NK-92 treated with Interleukin-12 subunit alpha and Interleukin-12 subunit beta, amount 100 ng/mL, for 24 hours (cell line): ENCODE measurements around the gene STON2.
"Not testable (repeated sequence)": the region's sequence is repeated elsewhere in the genome, so short reads cannot be mapped to it uniquely, and the experiment has no call there.

ENCODE experiments used
- DNase-seq: peaks from one replicate; lab custom pipeline; 2025; lab: John Stamatoyannopoulos, UW

Gene STON2

DNA sequence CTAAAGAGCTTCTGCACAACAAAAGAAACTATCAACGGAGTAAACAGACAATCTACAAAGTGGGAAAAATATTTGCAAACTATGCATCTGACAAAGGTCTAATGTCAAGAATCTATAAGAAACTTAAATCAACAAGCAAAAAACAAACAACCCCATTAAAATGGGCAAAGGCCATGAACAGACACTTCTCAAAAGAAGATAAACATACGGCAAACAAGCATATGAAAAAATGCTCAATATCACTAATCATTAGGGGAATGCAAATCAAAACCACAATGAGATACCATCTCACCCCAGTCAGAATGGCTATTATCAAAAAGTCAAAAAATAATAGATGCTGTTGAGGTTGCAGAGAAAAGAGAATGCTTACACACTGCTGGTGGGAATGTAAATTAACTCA is 20.1 kb downstream of the STON2 start:
- not testable (repeated sequence) for DNase-seq

DNA sequence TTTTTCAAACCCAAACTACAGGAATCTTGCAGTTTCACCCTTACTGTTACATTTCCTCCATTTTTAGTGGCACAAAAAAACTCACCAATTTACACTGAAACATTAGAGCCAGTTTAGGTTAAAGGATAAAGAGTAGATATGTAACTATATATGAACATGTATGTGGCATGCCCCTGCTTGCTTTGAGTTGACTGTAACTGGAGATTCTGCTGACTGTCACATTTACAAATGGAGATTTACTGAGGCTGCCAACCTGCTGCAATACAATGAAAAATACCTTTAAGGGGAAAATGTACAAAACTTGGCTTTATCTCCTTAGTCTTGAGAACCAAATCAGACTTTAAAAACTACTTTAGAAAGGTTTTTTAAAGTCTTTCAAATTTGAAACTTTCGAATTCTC is 28.3 kb downstream of the STON2 start:
- DNase-seq, result no peak

DNA sequence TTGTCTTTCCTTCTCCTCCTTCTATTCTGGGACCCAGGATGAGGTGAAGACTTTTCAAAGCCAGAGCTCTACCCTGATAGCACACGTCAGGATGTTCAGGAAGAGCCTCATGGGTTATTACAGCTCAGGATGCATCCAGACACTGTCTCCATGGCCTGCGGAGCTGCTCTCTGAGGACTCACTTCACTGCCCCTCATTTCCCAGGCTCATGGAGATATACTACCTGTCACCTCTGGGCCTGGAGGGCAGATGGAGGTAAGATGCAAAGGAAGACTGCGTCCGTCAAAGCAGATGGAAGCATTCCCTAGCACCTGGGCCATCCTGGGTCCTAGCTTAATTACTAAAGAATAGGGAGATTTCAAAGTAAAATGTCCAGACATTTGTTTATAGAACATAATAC is 32.6 kb downstream of the STON2 start:
- DNase-seq, result no peak

DNA sequence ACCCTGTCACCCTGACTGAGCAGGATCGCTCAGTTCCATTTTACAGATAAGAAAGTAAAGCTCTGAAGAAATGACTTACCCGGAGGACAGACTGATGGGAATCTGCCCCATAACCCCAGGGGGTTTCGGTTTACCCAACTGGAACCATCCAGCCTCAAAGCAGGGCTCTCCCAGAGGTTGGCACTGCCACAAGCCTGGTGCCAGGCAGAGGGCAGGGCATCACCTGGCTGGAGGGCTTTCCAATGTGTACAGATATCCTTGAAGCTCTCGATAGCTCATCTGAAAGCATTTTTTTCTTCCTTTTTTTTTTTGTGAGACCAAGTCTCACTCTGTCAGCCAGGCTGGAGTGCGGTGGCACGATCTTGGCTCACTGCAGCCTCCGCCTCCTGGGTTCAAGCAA is 33.2 kb downstream of the STON2 start:
- no peak for DNase-seq

DNA sequence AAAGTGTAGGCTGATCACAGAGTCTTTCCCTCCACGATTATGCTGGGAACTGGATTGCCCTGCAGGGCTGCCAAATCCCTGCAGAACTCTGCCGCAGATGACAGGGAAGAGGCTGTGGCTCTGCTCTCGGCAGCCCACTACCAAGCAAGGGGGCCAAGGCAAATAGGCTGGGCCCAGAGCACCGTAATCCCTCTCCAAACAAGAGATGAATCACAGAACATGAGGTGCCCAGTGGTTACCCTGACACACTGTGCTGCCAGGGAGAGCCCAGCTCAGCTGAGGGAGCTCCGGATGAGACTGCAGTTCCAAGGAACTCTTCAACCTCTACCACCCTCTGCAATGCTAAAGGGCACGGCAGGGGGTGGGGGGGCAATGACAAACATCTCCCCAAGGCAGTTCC is 33.9 kb downstream of the STON2 start:
- no peak for DNase-seq

DNA sequence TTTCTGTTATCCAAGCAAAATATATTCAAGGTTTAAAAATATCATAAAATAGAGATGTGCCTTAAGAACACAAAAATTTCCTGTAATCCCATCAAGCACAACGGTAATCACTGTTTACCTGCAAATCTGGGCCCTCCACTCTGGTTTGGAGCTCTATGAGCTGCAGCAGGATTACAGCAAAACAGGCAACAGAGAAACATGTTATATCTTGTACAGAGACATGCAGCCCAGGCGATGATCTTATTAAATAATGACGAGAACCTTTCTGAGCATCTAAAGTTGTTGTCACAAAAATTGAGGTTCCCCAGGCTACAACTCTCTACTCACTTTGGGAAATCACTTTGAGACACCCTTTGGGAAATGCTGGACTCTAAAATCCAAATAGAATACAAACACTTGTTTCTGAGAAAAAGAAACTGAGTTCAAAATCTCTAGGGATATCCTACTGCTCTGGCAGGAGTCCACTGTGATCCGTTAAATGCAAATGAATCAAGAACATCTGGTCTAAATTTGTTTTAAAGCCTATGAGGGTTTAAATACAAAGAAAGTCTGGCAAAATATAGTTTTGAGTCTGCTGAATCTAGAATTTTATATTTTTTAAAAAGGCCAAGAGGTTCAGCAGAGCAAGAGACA is 36.3 kb downstream of the STON2 start:
- DNase-seq, result no peak

DNA sequence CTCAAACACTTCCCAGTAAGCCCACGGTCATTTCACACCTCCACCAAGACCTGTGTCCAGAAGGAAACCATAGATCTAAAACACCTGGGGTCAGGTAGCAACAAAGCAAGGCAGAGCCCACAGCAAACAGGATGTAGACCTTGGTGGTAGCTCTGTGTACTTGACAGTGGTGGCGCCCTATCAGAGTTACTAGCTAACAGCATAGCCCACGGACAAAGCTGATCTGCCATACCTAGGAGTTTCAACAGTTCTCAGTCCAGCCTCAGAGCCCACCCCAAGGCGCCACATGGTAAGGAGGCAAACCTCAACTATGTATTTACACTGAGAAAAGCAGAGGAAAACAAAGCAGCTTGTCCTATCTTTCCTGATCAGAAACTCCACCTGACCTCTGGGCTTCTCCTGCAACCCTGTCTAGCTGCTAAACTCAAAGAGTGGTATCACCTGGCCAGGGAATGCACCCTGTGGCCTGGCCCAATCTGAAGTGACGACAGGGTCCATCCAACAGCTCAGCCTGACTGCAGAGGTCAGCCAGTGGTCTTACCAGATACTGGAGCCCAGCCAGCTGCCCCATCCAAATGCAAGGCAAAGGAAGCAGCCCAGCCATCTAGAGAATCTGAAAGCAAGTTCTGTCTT is 46.3 kb downstream of the STON2 start:
- no peak for DNase-seq

DNA sequence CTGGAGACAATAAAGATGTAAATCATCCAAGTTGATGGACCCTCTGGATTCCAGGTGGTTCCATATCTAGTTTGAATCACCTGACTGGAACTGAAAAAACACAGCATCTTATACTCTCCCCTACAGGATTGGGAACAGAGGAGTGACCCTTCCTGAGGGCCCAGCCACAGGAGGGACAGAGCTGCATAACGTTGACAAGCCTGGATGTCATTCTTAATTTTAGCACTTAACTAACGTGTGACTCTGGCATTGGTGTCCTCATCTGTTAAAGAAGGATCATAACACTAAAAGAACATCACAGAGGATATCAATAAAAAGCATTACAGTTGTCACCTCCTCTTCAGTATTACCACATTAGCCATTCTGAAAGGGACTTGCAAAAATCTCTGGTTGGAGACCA is 47.7 kb downstream of the STON2 start:
- DNase-seq, result no peak

DNA sequence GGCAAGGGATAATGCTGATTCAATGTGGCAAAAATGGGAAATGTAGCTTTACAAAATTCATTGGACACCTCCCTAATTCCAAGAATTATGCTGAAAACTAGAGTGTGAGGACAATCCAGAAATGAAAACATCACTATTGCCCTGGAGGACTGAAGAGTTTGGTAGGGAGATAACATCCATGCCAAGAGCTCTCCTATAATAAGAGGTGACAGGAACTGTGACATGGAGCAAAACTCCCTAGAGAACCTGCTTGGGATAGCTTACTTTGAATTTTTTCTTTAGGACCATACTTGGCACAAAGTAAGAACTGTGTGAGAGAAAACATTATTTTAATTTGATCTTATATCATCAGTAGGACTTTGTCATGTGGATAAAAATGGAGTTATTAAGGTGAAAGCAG is 48.9 kb downstream of the STON2 start:
- no peak for DNase-seq

DNA sequence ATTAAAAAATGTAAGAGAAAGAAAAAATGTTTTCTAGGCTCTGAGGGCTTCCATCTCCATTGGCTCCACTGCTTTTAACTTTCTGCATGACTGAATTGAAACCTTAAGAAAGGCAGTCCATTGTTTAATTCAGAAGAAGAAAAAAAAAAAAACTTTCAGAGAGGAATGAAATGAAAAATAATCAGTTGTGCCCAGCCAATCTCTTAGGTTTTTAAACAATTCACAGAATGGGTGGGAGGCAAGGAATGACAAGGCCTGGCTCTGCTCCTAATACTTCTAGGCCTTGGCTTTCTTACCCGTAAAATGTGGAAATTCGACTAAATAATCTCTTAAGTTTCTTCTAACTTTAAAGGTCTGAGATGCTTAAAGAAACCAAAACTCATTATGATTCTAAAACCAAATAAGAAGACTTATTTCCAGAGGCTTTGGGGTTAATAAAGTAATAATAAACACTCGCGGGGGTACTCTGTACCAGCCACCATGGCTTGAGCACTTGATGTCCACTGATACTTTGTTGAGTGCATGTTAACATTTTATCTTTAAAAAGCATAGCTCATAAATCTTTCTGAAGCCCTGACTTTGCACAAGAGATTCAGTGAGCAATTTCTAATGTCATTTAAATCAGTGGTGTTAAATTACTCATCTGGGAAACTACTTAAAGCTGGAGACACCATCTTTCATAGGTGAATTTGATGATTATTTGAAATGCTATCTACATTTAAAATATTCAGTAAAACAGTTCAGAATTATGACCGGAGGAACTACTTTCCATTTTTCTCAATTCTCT is 49.6 kb downstream of the STON2 start:
- no peak for DNase-seq

DNA sequence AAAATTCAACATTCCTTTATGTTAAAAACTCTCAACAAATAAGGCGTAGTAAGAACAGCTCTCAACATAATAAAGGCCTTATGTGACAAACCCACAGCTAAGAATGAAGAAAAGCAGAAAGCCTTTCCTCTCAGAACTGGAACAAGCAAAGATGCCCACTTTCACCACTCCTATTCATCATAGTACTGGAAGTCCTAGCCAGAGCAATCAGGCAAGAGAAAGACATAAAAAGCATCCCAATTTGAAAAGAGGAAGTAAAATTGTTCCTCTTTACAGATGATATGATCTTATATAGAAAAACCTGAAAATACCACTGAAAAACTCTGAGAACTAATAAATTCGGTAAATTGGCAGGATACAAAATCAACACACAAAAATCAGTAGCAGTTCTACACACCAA is 52.1 kb downstream of the STON2 start:
- DNase-seq, result no peak

DNA sequence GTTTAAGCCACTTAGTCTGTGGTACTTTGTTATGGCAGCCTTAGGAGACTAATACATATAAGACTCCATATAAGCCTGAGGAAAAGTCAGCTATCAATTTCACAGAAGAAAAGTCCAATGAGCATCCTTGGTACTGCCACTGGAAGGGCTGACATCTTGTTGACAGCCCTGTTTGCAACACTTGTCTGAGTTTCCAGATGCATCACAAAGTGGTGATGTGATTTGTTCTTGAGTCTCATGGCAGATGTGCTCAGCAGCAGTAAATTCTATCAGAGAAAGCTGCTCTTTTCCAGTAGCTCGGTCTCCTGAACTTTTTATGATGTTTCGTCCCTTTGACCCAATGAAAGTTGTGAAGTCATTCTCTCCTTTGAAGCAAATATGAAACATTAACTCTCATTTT is 54.3 kb downstream of the STON2 start:
- no peak for DNase-seq

DNA sequence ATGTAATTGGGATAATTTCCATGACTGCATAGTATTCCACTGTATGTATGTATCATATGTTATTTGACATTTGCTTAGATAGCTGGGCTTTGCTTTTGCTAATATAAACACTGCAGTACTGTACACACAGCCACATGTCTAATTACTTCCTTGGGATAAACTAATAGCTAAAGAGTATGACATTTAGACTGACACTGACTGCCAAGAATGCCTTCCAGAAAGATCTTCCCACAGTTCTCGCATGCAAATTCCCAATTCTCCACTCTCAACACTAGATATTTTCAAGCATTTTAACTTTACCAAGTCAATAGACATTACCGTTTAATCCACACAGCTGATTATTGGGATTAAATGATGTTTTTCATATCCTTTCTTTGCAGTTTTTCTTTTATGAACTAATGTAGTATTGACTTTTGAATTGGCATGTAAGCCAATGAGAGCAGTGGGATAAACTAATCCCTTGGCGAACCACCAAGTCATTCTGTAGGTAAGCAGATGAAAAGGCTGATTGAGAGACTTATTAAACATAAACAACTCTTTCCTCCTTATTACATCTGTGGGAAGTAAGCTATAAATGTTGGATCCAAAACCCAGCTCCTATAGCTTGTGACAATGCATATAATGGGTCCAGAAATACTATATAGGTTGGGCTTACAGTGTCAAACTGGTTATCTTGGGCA is 55.5 kb downstream of the STON2 start:
- DNase-seq, result no peak

DNA sequence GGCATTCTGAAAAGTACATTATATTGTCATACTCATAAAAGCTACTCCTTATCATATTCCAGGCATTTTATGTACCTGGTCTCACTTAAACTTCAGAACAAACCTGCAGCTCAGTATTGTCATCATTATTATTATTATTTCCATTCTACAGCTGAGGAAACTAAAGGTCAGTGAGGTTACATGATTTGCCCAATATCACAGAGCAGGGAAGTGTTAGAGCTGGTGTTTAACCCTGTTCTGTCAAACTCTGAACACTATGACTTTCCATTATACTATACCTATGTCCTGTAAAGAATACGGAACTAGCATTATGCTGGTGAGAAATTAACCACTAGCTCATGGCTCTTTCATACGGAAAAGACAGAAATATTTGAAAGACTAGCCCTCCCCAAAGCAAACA is 56.4 kb downstream of the STON2 start:
- DNase-seq, result no peak

DNA sequence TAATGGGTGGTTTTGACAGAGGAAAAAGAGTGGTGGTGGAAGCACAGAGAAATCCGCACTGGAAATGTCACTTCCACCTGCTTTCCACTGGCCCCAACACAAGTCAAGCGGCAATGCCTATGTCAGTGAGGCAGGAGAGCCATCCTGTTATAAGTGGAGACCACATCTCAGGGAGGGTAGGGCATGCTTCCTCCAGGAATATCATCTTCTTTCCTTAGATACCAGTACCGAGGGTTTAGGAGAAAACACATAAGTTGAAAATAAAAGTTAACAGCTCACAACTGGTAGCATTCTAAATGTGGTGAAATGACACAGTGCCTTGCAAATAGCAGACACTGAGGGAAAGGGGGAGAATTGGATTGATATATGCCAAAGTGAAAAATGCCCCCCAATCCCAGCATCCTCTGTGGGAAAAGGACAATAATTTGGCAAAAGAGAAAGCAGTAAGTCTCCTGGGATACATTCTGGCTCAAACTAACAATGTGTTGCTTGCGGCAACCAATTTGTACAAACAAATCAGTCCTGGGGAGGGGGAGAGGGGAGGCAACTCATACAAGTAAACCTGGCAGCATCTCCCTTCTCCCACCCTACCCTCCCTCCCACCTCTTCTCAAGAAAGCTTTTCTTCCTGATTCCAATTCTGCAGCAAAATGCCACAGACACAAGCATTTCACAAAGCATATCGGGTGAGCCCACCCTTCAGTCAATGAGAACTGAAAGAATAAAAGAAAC is 57.1 kb downstream of the STON2 start:
- no peak for DNase-seq

DNA sequence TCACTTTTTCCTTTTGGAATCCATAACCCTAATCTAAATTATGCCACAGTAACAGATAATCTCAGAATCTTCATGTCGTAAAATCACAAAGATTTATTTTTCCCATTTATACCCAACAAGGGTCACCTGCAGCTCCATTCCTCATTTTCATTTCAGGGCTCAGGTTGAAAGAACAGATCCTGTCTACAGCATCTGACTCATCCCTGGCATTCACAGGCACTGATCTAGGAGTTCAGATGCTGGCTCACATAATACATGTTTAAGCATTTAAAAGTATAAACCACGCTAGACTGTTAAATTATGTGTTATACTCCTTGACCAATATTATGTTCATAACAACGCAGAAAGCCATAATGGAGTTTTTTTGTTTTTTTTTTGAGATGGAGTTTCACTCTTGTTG is 58.3 kb downstream of the STON2 start:
- no peak for DNase-seq

DNA sequence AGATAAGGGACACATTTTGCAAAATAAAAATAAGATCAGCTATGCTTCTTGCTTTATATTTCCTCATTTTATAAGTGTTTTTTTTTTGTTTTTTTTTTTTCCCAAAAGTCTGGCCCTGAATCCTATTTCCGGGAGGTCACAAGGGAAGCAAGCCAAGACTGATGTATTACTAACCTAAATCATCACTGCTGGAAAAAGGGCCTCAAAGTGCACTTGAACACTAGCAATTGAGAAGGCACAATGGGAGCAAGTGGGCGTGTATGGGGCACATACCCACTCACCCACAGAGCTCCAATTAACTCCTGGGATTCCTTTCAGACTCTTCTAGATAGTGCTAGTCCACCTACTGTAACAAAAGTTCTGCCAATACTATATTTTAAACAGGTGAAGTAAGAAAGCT is 58.8 kb downstream of the STON2 start:
- no peak for DNase-seq

DNA sequence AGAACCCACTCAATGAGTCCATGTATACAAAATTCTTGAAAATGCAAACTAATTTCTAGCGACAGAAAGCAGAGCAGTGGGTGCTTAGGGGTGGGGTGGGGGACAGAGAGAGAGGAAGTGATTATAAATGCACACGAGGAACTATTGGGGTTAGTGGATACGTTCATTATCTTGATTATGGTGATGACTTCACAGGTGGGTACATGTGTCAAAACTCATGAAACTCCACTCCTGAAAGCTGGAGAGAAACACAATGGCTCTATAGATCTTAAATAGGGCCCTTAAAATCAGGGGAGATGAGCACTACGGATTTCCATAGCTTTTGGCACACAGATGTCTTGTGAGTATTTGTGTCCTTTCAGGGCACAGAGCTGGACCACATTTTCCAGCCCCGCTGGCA is 59.9 kb downstream of the STON2 start:
- no peak for DNase-seq

DNA sequence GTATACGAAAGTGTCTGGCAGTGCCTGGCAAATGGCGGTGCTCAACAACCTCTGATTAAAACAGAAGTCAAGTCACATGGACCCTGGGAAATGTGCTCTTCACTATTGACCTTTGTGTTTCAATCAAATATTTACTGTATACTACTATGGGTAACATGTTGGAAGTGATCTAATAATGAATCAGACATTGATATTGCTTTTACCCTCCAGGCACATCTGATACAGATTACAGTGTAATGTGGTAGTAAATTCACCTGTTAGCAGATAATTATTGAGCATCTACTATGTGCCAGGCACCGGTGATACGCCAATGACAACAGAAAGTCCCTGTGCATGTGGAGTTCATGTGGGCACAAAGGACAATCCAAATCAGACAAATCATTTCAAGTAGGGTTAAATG is 63.1 kb downstream of the STON2 start:
- no peak for DNase-seq

DNA sequence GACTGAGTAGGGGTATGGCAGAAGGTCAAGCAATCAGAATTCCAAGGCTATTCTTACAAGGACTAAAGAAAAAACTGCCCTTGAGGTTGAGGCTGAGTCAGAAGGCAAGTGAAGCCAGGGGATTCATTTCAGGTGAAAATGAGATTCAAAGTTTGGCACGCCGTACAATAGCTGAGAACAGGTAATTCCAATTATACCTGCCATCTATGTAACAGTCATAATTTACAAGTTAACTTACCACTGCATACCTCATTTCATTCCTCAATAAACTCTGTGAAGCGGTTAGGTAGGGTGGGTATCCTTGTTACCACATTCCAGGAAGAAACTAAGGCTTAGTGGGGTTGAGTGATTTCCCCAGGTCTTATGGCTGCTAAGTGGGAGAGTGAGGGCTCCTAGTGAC is 64.1 kb downstream of the STON2 start:
- no peak for DNase-seq

DNA sequence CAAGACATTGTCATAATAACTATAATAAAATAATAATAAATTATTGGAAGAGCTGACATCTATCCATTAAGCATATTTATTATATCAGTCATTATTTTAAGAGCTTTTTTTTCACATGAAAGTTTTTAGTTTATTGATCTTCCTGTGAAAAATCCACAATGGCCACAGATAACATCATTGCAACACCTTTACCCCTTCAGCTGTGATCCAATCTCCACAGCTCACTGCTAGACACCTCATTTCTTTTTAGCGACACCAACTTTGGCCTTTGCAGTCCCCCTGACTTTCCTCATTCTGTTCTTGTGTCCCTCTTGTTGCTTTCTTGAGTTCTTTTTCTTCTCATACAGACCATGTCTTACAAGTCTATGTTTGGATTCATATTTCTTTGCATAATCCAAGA is 67.4 kb downstream of the STON2 start:
- DNase-seq, result no peak
